ENCODE data around the gene FAM222A. TPM values are rescaled to one million over a fixed set of nuclear protein-coding genes. Genes with fewer than 3 reads are reported as not detected.
A peak's percentile ranks its signal among the peaks of the same experiment; 100 is the strongest.

FAM222A gene
- total RNA-seq, 2 donors from 2014 or later: 0.53 to 0.55 TPM

GRCh38 chr12:109709401-109709991 lies 4.1 kb upstream of the FAM222A start:
- no peaks in the 10 kb centered on the region for H3K4me1 Mint-ChIP-seq (ENCODE audit: low read depth)
- peaks cover 25% of the 10 kb centered on the region for H3K27me3 Mint-ChIP-seq (ENCODE audit: low read depth)
- DNase-seq: no peak
- H3K9me3 Mint-ChIP-seq: no peaks in the 10 kb centered on the region
- no peaks in the 10 kb centered on the region for H3K36me3 Mint-ChIP-seq (ENCODE audit: insufficient read depth in 2 of 2)
- H3K4me3 Mint-ChIP-seq: no peak overlapping the region
- ATAC-seq (replicated peaks in 1 of 2): no peak
- H3K27ac Mint-ChIP-seq: no peak overlapping the region

- Mint-ChIP-seq H3K4me3 (no peak overlapping the region), H3K4me1 (ENCODE audit: low read depth) (no peaks in the 10 kb centered on the region), H3K27me3 (ENCODE audit: low read depth) (peaks cover 25% of the 10 kb centered on the region), H3K27ac (no peak overlapping the region), H3K9me3 (no peaks in the 10 kb centered on the region), H3K36me3 (ENCODE audit: insufficient read depth in 2 of 2) (no peaks in the 10 kb centered on the region)
- DNase-seq: no peak
- ATAC-seq (replicated peaks in 1 of 2): no peak
These were observed 3.3 kb upstream of the FAM222A start for GRCh38 chr12:109710205-109710746.

DNA sequence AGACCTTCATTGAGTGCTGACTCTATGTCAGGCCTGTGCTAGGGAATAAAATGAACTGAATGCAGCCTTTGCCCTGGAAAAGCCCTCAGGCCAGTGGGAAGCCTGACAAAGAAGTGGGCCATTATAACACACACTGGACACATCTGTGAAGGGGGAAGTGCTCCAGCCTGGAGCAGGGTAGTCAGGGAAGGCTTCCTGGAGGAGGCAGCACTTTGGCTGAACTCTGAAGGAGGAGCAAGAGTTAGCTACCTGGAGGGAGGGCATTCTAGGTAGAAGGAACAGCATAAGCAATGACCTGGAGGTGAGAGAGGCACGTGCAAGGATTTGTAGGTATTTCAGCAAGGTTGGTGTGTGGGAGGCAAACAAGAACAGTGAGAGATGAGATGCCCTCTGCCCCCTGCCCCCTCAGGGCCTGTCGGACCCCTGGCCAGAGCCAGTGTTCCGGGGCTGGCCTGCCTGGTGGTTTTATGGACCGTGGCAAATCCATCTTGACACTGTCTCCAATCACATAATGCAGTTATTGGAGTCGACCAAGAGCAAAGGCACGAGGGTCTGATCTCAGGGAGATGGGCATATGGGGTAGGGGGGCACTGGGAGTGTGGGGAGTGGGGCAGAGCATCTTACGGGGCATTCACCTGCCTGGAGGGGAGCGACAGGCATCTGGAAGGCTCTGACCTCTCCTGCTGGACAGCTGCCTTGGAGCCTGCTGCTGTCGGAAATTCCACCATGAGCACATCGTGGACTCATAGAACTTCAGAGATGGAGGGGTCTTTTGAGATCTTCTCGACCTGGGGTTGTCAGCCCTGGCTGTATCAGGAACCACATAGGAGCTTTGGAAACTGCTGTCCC lies 2.7 kb upstream of the FAM222A start:
- H3K27me3 Mint-ChIP-seq (ENCODE audit: low read depth): peaks cover 27% of the 10 kb centered on the region
- no peaks in the 10 kb centered on the region for H3K36me3 Mint-ChIP-seq (ENCODE audit: insufficient read depth in 2 of 2)
- H3K27ac Mint-ChIP-seq: no peak overlapping the region
- no peaks in the 10 kb centered on the region for H3K9me3 Mint-ChIP-seq
- H3K4me3 Mint-ChIP-seq: no peak overlapping the region
- H3K4me1 Mint-ChIP-seq (ENCODE audit: low read depth): no peaks in the 10 kb centered on the region
- no peak for ATAC-seq (replicated peaks in 1 of 2)
- DNase-seq: no peak

- Mint-ChIP-seq H3K4me3 (no peak overlapping the region), H3K36me3 (ENCODE audit: insufficient read depth in 2 of 2) (no peaks in the 10 kb centered on the region)
These were observed 1.8 kb upstream of the FAM222A start for GRCh38 chr12:109711596-109712461.

DNA sequence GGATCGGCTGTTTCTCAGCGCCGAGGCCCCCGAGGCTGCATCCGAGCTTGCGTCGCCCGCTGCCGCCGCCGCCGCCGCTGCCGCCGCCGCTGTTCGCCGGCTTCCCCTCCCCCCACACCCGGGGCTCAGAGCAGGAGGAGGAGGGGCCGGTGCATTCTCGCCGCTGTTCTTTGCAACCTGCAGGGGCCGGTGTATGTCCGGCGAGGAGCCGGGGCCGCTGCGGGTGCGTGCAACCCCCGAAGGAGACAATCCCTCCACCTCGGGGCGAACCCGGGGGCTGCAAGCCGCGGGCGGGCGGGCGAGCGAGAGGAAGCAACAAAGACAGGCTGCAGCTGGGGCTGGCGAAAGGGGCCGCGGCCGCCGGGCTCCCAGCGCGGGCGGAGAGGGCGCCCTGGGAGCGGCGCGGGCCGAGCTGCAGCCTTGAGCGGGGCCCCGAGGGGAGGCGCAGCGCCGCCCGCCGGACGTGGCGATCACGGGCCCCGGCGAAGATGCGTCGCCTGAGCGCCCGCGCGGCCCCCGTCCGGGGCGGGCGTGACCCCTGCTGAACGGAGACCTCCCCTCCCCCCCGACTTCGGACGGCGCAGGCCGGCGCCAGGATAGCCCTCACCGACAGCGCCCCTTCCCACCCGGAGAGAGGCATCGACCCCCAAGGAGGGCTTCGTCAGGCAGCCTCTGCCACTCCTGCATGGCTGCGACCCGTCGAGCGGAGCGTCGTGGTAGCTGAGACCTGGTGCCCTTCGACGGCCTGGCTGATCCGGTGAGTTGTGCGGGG lies 702 bp downstream of the FAM222A start:
- no peaks in the 10 kb centered on the region for H3K9me3 Mint-ChIP-seq
- no peaks in the 10 kb centered on the region for H3K36me3 Mint-ChIP-seq (ENCODE audit: insufficient read depth in 2 of 2)
- H3K4me1 Mint-ChIP-seq (ENCODE audit: low read depth): no peaks in the 10 kb centered on the region
- peak; percentile 26 to 27 for ATAC-seq (replicated peaks in 1 of 2)
- H3K27me3 Mint-ChIP-seq (ENCODE audit: low read depth): peaks cover 41% of the 10 kb centered on the region
- H3K27ac Mint-ChIP-seq: no peak overlapping the region
- peak; percentile 58 to 66 for DNase-seq
- H3K4me3 Mint-ChIP-seq: peak overlapping the region; percentile 76

More at GRCh38 chr12:109711596-109712461, 1.8 kb upstream of the FAM222A start:
- H3K4me1 Mint-ChIP-seq (ENCODE audit: low read depth): no peaks in the 10 kb centered on the region
- no peaks in the 10 kb centered on the region for H3K9me3 Mint-ChIP-seq
- H3K27me3 Mint-ChIP-seq (ENCODE audit: low read depth): peaks cover 34% of the 10 kb centered on the region
- H3K27ac Mint-ChIP-seq: no peak overlapping the region
- ATAC-seq (replicated peaks in 1 of 2) (no peak), DNase-seq (no peak)

- DNase-seq (no peak), ATAC-seq (replicated peaks in 1 of 2) (no peak)
- H3K4me3 Mint-ChIP-seq: peak overlapping the region; percentile 16 to 47
- no peaks in the 10 kb centered on the region for H3K4me1 Mint-ChIP-seq (ENCODE audit: low read depth)
- H3K27ac Mint-ChIP-seq: no peak overlapping the region
- no peaks in the 10 kb centered on the region for H3K9me3 Mint-ChIP-seq
- peaks cover 39% of the 10 kb centered on the region for H3K27me3 Mint-ChIP-seq (ENCODE audit: low read depth)
- H3K36me3 Mint-ChIP-seq (ENCODE audit: insufficient read depth in 2 of 2): no peaks in the 10 kb centered on the region
These were observed 1.3 kb downstream of the FAM222A start for GRCh38 chr12:109714913-109715244.

GRCh38 chr12:109715310-109716091 lies 1.9 kb downstream of the FAM222A start:
- DNase-seq (peak; percentile 4 to 13), ATAC-seq (replicated peaks in 1 of 2) (no peak)
- H3K4me1 Mint-ChIP-seq (ENCODE audit: low read depth): no peaks in the 10 kb centered on the region
- peaks cover 35% of the 10 kb centered on the region for H3K27me3 Mint-ChIP-seq (ENCODE audit: low read depth)
- no peaks in the 10 kb centered on the region for H3K36me3 Mint-ChIP-seq (ENCODE audit: insufficient read depth in 2 of 2)
- no peaks in the 10 kb centered on the region for H3K9me3 Mint-ChIP-seq
- no peak overlapping the region for H3K27ac Mint-ChIP-seq
- peak overlapping the region in 1 of 2 donors; percentile 46 for H3K4me3 Mint-ChIP-seq

DNA sequence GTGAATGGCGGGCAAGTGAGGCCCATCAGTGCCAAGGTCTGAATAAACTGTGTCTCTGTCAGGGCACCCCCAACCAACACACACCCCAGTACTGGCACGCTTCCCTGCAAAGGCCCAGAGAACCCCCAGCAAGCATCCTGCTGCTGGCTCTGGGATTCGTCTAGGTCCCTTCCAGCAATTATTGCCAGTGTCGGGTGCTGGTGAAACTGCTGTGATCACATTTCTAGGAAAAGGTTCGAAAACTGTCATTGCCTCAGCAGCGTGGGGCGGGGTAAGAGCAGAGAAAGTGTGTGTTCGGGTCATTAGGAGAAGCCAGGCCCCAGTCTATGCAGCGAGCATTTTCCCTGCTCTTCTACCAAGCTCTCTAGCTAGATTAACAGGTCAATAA lies 2.5 kb downstream of the FAM222A start:
- Mint-ChIP-seq H3K4me1 (ENCODE audit: low read depth) (no peaks in the 10 kb centered on the region), H3K4me3 (peak overlapping the region in 1 of 2 donors; percentile 12), H3K9me3 (no peaks in the 10 kb centered on the region), H3K27ac (no peak overlapping the region), H3K36me3 (ENCODE audit: insufficient read depth in 2 of 2) (no peaks in the 10 kb centered on the region), H3K27me3 (ENCODE audit: low read depth) (peaks cover 29% of the 10 kb centered on the region)
- no peak for DNase-seq
- ATAC-seq (replicated peaks in 1 of 2): no peak

DNA sequence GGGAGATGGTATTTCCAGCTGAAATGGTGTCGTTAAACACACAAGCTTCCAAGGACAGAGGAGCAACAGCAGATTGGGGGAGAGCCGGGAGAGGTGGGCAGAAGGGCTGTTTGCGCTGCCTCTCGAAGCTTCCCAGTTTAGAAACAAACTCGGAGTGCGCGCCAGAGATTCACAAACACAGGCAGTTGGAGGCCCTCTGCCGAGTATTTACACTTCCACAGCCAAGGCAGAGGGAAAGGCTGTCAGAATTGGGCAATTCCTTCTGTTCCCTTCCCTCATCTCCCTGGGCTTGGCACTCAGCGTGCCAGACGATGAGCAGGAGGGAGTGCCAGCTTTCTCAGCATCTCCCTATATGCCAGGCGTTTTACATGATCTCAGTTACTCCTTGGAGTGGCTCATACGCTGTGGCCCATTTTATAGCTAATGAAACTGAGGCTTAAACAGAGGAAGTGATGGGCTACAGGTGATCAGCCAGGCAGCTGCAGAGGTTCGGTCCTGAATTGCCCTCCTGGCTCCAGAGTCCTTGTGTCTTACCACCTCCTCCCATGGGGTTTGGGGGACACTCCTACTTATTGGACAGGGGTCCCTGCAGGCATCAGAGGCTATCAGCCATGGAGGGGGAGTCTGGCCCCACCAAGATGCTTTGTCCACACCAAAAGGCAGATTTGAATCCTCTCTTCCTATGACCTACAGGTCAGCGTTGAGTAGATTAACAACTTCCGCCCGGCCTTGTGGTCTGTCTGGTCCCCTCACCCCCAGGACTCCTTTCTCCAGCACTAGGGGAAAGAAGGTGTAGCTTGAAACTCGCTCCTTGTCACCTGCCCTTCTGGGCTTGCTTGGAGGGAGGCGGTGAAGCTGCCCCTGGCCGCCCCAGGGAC lies 3.1 kb downstream of the FAM222A start:
- H3K9me3 Mint-ChIP-seq: no peaks in the 10 kb centered on the region
- H3K4me1 Mint-ChIP-seq (ENCODE audit: low read depth): no peaks in the 10 kb centered on the region
- no peak for ATAC-seq (replicated peaks in 1 of 2)
- H3K36me3 Mint-ChIP-seq (ENCODE audit: insufficient read depth in 2 of 2): no peaks in the 10 kb centered on the region
- no peak for DNase-seq
- H3K27ac Mint-ChIP-seq: no peak overlapping the region
- no peak overlapping the region for H3K4me3 Mint-ChIP-seq
- H3K27me3 Mint-ChIP-seq (ENCODE audit: low read depth): peaks cover 23% of the 10 kb centered on the region

- no peak for ATAC-seq (replicated peaks in 1 of 2)
- no peaks in the 10 kb centered on the region for H3K4me1 Mint-ChIP-seq (ENCODE audit: low read depth)
- no peaks in the 10 kb centered on the region for H3K9me3 Mint-ChIP-seq
- peaks cover 19% of the 10 kb centered on the region for H3K27me3 Mint-ChIP-seq (ENCODE audit: low read depth)
- no peak overlapping the region for H3K4me3 Mint-ChIP-seq
- DNase-seq: no peak
- H3K36me3 Mint-ChIP-seq (ENCODE audit: insufficient read depth in 2 of 2): no peaks in the 10 kb centered on the region
- H3K27ac Mint-ChIP-seq: no peak overlapping the region
These were observed 4.0 kb downstream of the FAM222A start for GRCh38 chr12:109717390-109718357.
